HG03039 (cell line): Measurements from ENCODE around the gene NINL.
"Not testable (repeated sequence)": the region's sequence is repeated elsewhere in the genome, so short reads cannot be mapped to it uniquely, and the experiment has no call there.

Experiments used
- ATAC-seq: cut with Tn5 transposase; IDR thresholded peaks from one replicate; pipeline ENCODE4 v1.9.1; 2021; ENCODE audit warnings: mild to moderate bottlenecking, moderate library complexity; ENCODE audit not compliant: unreplicated experiment

Gene NINL

GRCh38 chr20:25600632-25601031 lies 15.3 kb upstream of the NINL start:
- ATAC-seq = no peak

GRCh38 chr20:25592135-25592852 lies 7.0 kb upstream of the NINL start:
- ATAC-seq = no peak

GRCh38 chr20:25590778-25591177 lies 5.4 kb upstream of the NINL start:
- not testable (repeated sequence) for ATAC-seq

GRCh38 chr20:25588491-25588890 lies 3.2 kb upstream of the NINL start:
- ATAC-seq = no peak

- ATAC-seq = no peak
Measured at GRCh38 chr20:25587536-25587935, 2.2 kb upstream of the NINL start.

- ATAC-seq = no peak
Measured at GRCh38 chr20:25586877-25587276, 1.5 kb upstream of the NINL start.

GRCh38 chr20:25583607-25584006 lies 1.7 kb downstream of the NINL start:
- not testable (repeated sequence) for ATAC-seq

GRCh38 chr20:25580711-25581110 lies 4.6 kb downstream of the NINL start:
- ATAC-seq = no peak

- no peak for ATAC-seq
Measured at GRCh38 chr20:25579081-25579770, 6.1 kb downstream of the NINL start.

GRCh38 chr20:25576783-25577530 lies 8.4 kb downstream of the NINL start:
- ATAC-seq = no peak

- ATAC-seq = no peak
Measured at GRCh38 chr20:25574411-25574810, 10.9 kb downstream of the NINL start.

GRCh38 chr20:25573288-25574251 lies 11.8 kb downstream of the NINL start:
- ATAC-seq = no peak

- no peak for ATAC-seq
Measured at GRCh38 chr20:25571817-25572216, 13.5 kb downstream of the NINL start.

- ATAC-seq = no peak
Measured at GRCh38 chr20:25571240-25571639, 14.1 kb downstream of the NINL start.

- ATAC-seq = no peak
Measured at GRCh38 chr20:25570148-25570530, 15.2 kb downstream of the NINL start.

- no peak for ATAC-seq
Measured at GRCh38 chr20:25567286-25567685, 18.0 kb downstream of the NINL start.

GRCh38 chr20:25566821-25567220 lies 18.5 kb downstream of the NINL start:
- no peak for ATAC-seq

GRCh38 chr20:25565578-25566157 lies 19.7 kb downstream of the NINL start:
- ATAC-seq = no peak

- no peak for ATAC-seq
Measured at GRCh38 chr20:25563876-25564275, 21.5 kb downstream of the NINL start.

GRCh38 chr20:25563362-25563761 lies 22.0 kb downstream of the NINL start:
- no peak for ATAC-seq
